ENCODE data around the gene CAPN5. TPM values are rescaled to one million over a fixed set of nuclear protein-coding genes. Genes with fewer than 3 reads are reported as not detected.
A peak's percentile ranks its signal among the peaks of the same experiment; 100 is the strongest.

Gene CAPN5
- total RNA-seq, 1 experiment from 2014 or later, result 17.3 TPM

DNA sequence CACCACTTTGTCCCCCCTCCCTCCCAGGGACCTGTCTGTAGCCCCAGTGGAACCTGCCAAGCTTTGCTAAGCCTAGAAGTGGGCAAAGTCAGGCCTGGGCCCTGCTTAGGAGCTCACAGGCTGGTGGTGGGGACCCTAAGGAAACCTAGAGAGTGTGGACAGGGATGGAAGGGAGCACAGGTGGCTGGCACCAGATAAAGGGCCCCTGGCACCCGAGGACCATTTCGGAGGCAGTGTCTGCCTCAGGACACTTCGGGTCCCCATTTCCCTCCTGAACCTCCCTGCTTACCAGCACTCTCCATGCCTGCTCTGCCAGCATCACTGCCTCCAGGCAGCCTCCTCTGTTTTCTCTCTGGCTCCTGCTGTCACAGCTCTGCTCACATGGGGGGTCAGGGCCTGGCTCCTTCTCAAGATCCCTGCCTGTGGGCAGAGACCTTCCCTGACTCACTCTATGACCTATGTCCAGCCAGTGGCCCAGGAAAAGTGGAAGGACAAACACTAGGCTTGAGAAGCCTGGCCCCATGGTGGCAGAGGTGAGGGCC, 22.3 kb downstream of the CAPN5 start:
- Histone ChIP-seq H3K4me1 (ENCODE audit: control insufficient read depth, insufficient read depth, low read length) (peaks cover 18% of the 10 kb centered on the region; the same call in 1 of the 2 replicates), H3K27ac (ENCODE audit: low read length) (no peak overlapping the region), H3K36me3 (ENCODE audit: control insufficient read depth, insufficient read depth, low read length) (no peaks in the 10 kb centered on the region), H3K4me3 (ENCODE audit: low read depth in 2 of 2, low read length in 2 of 2) (no peak overlapping the region), H3K27me3 (ENCODE audit: control insufficient read depth, insufficient read depth, low read length) (no peaks in the 10 kb centered on the region), H3K9me3 (ENCODE audit: control insufficient read depth, insufficient read depth, low read depth, low read length) (no peaks in the 10 kb centered on the region)
- CTCF ChIA-PET, result interaction anchor here (0.8 to 0.9 kb wide), 2 partner anchors 16 to 37 kb away, joined by 3 read pairs; no protein-coding TSS in a partner anchor
- intact Hi-C loops (cut with micrococcal nuclease; ENCODE audit: unreplicated experiment) (no loop called here), in situ Hi-C loops (cut with HindIII; ENCODE audit: low pct_unique_long_range_greater_than_20kb, low sequenced_read_pairs) (no loop called here)
- POLR2A ChIA-PET, result no interaction called here
- ATAC-seq (no peak), DNase-seq (ENCODE audit: low read depth, low spot score) (no peak)
- BruUV-seq (replicated peaks), result no TSS peak
- TF ChIP-seq, protein P1, sequence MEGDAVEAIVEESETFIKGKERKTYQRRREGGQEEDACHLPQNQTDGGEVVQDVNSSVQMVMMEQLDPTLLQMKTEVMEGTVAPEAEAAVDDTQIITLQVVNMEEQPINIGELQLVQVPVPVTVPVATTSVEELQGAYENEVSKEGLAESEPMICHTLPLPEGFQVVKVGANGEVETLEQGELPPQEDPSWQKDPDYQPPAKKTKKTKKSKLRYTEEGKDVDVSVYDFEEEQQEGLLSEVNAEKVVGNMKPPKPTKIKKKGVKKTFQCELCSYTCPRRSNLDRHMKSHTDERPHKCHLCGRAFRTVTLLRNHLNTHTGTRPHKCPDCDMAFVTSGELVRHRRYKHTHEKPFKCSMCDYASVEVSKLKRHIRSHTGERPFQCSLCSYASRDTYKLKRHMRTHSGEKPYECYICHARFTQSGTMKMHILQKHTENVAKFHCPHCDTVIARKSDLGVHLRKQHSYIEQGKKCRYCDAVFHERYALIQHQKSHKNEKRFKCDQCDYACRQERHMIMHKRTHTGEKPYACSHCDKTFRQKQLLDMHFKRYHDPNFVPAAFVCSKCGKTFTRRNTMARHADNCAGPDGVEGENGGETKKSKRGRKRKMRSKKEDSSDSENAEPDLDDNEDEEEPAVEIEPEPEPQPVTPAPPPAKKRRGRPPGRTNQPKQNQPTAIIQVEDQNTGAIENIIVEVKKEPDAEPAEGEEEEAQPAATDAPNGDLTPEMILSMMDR (IDR thresholded peaks at IDR 0.05), result no peak
- TF ChIP-seq, protein P2, sequence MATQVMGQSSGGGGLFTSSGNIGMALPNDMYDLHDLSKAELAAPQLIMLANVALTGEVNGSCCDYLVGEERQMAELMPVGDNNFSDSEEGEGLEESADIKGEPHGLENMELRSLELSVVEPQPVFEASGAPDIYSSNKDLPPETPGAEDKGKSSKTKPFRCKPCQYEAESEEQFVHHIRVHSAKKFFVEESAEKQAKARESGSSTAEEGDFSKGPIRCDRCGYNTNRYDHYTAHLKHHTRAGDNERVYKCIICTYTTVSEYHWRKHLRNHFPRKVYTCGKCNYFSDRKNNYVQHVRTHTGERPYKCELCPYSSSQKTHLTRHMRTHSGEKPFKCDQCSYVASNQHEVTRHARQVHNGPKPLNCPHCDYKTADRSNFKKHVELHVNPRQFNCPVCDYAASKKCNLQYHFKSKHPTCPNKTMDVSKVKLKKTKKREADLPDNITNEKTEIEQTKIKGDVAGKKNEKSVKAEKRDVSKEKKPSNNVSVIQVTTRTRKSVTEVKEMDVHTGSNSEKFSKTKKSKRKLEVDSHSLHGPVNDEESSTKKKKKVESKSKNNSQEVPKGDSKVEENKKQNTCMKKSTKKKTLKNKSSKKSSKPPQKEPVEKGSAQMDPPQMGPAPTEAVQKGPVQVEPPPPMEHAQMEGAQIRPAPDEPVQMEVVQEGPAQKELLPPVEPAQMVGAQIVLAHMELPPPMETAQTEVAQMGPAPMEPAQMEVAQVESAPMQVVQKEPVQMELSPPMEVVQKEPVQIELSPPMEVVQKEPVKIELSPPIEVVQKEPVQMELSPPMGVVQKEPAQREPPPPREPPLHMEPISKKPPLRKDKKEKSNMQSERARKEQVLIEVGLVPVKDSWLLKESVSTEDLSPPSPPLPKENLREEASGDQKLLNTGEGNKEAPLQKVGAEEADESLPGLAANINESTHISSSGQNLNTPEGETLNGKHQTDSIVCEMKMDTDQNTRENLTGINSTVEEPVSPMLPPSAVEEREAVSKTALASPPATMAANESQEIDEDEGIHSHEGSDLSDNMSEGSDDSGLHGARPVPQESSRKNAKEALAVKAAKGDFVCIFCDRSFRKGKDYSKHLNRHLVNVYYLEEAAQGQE (IDR thresholded peaks at IDR 0.05; ENCODE audit: insufficient read depth in 1 of 2, low read depth in 2 of 2, low read length in 1 of 2), result no peak
- TF ChIP-seq POLR2AphosphoS5 (IDR thresholded peaks at IDR 0.05; ENCODE audit: low read depth, low read length) (no peak), SIN3A (IDR thresholded peaks at IDR 0.05; ENCODE audit: borderline replicate concordance, insufficient read depth, low read depth, low read length) (no peak), TCF7L2 (IDR thresholded peaks at IDR 0.05; ENCODE audit: low read depth, low read length) (no peak)

DNA sequence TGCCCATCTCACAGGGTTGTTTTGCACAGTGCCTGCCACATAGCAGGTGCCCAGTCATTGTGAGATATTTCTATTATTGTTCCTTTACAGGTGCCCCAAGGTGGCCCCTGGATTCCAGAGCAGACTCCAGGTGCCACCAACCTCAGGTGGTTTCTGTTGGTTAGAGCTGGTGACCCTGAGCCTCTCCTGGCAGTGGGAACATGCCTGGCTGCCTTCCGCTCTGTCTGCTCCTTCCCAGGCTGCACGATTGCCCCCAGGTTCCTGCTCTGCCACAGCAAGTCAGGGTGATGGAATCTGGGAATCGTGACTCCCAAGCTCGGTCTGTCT, 23.2 kb downstream of the CAPN5 start:
- H3K27ac ChIP-seq (ENCODE audit: low read length), result no peak overlapping the region
- intact Hi-C loops (cut with micrococcal nuclease; ENCODE audit: unreplicated experiment), result no loop called here
- POLR2A ChIA-PET, result no interaction called here

More for the DNA sequence above, 23.2 kb downstream of the CAPN5 start:
- CTCF ChIA-PET, result interaction anchor here (0.6 to 3.0 kb wide), 3 partner anchors 42 to 169 kb away, joined by 3 to 80 read pairs (median 8); no protein-coding TSS in a partner anchor
- TF ChIP-seq SIN3A (IDR thresholded peaks at IDR 0.05; ENCODE audit: borderline replicate concordance, insufficient read depth, low read depth, low read length), result no peak
- TF ChIP-seq, protein P2 (IDR thresholded peaks at IDR 0.05; ENCODE audit: insufficient read depth in 1 of 2, low read depth in 2 of 2, low read length in 1 of 2), result no peak
- TF ChIP-seq, protein P1 (IDR thresholded peaks at IDR 0.05), result no peak
- no peak for TF ChIP-seq TCF7L2 (IDR thresholded peaks at IDR 0.05; ENCODE audit: low read depth, low read length)
- TF ChIP-seq POLR2AphosphoS5 (IDR thresholded peaks at IDR 0.05; ENCODE audit: low read depth, low read length), result no peak
- no peaks in the 10 kb centered on the region for H3K36me3 ChIP-seq (ENCODE audit: control insufficient read depth, insufficient read depth, low read length)
- no peak overlapping the region for H3K4me3 ChIP-seq (ENCODE audit: low read depth in 2 of 2, low read length in 2 of 2)
- no peaks in the 10 kb centered on the region for H3K9me3 ChIP-seq (ENCODE audit: control insufficient read depth, insufficient read depth, low read depth, low read length)
- in situ Hi-C loops (cut with HindIII; ENCODE audit: low pct_unique_long_range_greater_than_20kb, low sequenced_read_pairs), result no loop called here
- no TSS peak for BruUV-seq (replicated peaks)
- H3K27me3 ChIP-seq (ENCODE audit: control insufficient read depth, insufficient read depth, low read length), result no peaks in the 10 kb centered on the region
- peaks cover 18% of the 10 kb centered on the region; the same call in 1 of the 2 replicates for H3K4me1 ChIP-seq (ENCODE audit: control insufficient read depth, insufficient read depth, low read length)
- ATAC-seq, result peak; percentile 18; the same call in 1 of the 2 replicates
- DNase-seq (ENCODE audit: low read depth, low spot score), result no peak
